MV-4-11 (cell line): Measurements from ENCODE around the gene CHMP6.

Experiments used
- DNase-seq: peaks from one replicate; lab custom pipeline; 2025; lab: John Stamatoyannopoulos, UW

CHMP6 gene

GRCh38 chr17:80970762-80971703, 20.6 kb upstream of the CHMP6 start:
- DNase-seq = no peak

- no peak for DNase-seq
Measured at GRCh38 chr17:80971704-80972304, 19.8 kb upstream of the CHMP6 start.

- DNase-seq = no peak
Measured at GRCh38 chr17:80976701-80977100, 14.9 kb upstream of the CHMP6 start.

- DNase-seq = no peak
Measured at GRCh38 chr17:80977172-80977571, 14.5 kb upstream of the CHMP6 start.

GRCh38 chr17:80978499-80979497, 12.8 kb upstream of the CHMP6 start:
- no peak for DNase-seq

GRCh38 chr17:80979547-80980378, 11.9 kb upstream of the CHMP6 start:
- no peak for DNase-seq

GRCh38 chr17:80980397-80981061, 11.1 kb upstream of the CHMP6 start:
- DNase-seq = no peak

- DNase-seq = no peak
Measured at GRCh38 chr17:80981062-80981902, 10.4 kb upstream of the CHMP6 start.

GRCh38 chr17:80981929-80982425, 9.7 kb upstream of the CHMP6 start:
- no peak for DNase-seq

- DNase-seq = no peak
Measured at GRCh38 chr17:80982426-80982974, 9.1 kb upstream of the CHMP6 start.

GRCh38 chr17:80983545-80983944, 8.1 kb upstream of the CHMP6 start:
- DNase-seq = no peak

- DNase-seq = no peak
Measured at GRCh38 chr17:80984749-80985148, 6.9 kb upstream of the CHMP6 start.

GRCh38 chr17:80986046-80986445, 5.6 kb upstream of the CHMP6 start:
- no peak for DNase-seq

- no peak for DNase-seq
Measured at GRCh38 chr17:80986816-80987475, 4.7 kb upstream of the CHMP6 start.

GRCh38 chr17:80987941-80988461, 3.6 kb upstream of the CHMP6 start:
- DNase-seq = no peak

- DNase-seq = peak; percentile 43
Measured at GRCh38 chr17:80989586-80989913, 2.1 kb upstream of the CHMP6 start.

GRCh38 chr17:80990921-80991644, 558 bp upstream of the CHMP6 start:
- DNase-seq = no peak
